Measurements from ENCODE around the gene STPG2.

DNA sequence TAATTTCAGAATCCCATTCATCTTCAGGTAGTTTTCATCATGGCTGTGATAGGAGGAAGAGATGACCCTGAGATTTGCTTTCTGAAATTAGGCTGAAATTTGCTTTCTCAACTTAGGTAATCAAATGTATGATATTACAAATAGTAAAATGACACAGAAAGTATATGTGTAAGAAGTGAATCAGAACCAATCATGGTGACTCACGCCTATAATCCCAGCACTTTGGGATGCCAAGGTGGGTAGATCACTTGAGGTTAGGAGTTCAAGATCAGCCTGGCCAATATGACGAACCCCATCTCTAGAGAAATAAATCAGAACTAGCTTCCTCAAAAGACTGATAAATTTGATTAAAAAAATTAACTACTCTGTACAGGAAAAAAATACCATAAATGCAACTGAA, 555.4 kb downstream of the STPG2 start:
- TF ChIP-seq, protein P1, sequence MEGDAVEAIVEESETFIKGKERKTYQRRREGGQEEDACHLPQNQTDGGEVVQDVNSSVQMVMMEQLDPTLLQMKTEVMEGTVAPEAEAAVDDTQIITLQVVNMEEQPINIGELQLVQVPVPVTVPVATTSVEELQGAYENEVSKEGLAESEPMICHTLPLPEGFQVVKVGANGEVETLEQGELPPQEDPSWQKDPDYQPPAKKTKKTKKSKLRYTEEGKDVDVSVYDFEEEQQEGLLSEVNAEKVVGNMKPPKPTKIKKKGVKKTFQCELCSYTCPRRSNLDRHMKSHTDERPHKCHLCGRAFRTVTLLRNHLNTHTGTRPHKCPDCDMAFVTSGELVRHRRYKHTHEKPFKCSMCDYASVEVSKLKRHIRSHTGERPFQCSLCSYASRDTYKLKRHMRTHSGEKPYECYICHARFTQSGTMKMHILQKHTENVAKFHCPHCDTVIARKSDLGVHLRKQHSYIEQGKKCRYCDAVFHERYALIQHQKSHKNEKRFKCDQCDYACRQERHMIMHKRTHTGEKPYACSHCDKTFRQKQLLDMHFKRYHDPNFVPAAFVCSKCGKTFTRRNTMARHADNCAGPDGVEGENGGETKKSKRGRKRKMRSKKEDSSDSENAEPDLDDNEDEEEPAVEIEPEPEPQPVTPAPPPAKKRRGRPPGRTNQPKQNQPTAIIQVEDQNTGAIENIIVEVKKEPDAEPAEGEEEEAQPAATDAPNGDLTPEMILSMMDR (IDR thresholded peaks at IDR 0.05), result no peak
- TF ChIP-seq POLR2A (IDR thresholded peaks at IDR 0.05), result no peak
